Endothelial cell of umbilical vein (primary cell): Measurements from ENCODE around the gene SYTL5.

Experiments used
- CTCF ChIP-seq, 2 donors: IDR thresholded peaks; 1 replicate in 1 of 2; 2 replicates in 1 of 2; pipeline ENCODE4 v1.5.1; 2011; ENCODE audit warnings: low read length in 2 of 2, mild to moderate bottlenecking in 2 of 2, moderate library complexity in 2 of 2, control low read depth in 1 of 2, inconsistent platforms in 1 of 2, low read depth in 1 of 2; ENCODE audit not compliant: insufficient read depth in 1 of 2; ENCODE audit errors: extremely low read depth in 1 of 2
- GATA2 ChIP-seq: IDR thresholded peaks from 2 replicates; pipeline ENCODE4 v1.7.0; 2011; ENCODE audit warnings: low read depth, mild to moderate bottlenecking, moderate library complexity, mixed read lengths, low read length; ENCODE audit not compliant: insufficient read length, insufficient read depth
- MYC ChIP-seq: IDR thresholded peaks from one replicate; pipeline ENCODE4 v1.6.1; 2011; ENCODE audit warnings: mild to moderate bottlenecking, low read depth, low read length
- POLR2A ChIP-seq: IDR thresholded peaks from 2 replicates; pipeline ENCODE4 v1.6.1; 2012; ENCODE audit warnings: low read depth, mild to moderate bottlenecking, control low read depth, low read length

- TF ChIP-seq MYC (no peak), CTCF (IDR thresholded peaks at IDR 0.05; ENCODE audit: extremely low read depth in 1 of 2, insufficient read depth in 1 of 2, low read depth in 1 of 2, low read length in 2 of 2) (no peak), POLR2A (no peak), GATA2 (no peak)
Measured at GRCh38 chrX:38006291-38006690, at the start of gene SYTL5.
